AG04449 (cell line): ENCODE results near the gene UBLCP1.
"Not testable (repeated sequence)": the region's sequence is repeated elsewhere in the genome, so short reads cannot be mapped to it uniquely, and the experiment has no call there.

ENCODE experiments used
- CTCF ChIA-PET: fragments of 350-600 bp; formaldehyde crosslinking; extraction: SDS; loops from one replicate; lab custom pipeline; 2021; ENCODE audit warnings: antibody characterized with exemption; lab: Yijun Ruan, JAX
- POLR2A ChIA-PET: fragments of 400-600, 350-600 bp; formaldehyde crosslinking; extraction: SDS; loops from one replicate; lab custom pipeline; 2020; ENCODE audit warnings: antibody characterized with exemption, inconsistent platforms; lab: Yijun Ruan, JAX
- DNase-seq: peaks from one replicate; pipeline ENCODE4 v3.0.0-alpha.2; 2010; ENCODE audit warnings: low read depth, low spot score
- H3K4me3 ChIP-seq: 2 replicates; pipeline ENCODE4 v1.5.1; 2011; ENCODE audit warnings: low read depth, mild to moderate bottlenecking, control low read depth, low read length
- CTCF ChIP-seq: IDR thresholded peaks from one replicate; pipeline ENCODE4 v1.5.1; 2011; ENCODE audit warnings: mild to moderate bottlenecking, moderate library complexity, low read length, control low read depth, inconsistent platforms; ENCODE audit not compliant: insufficient read depth; ENCODE audit errors: missing control alignments

UBLCP1 gene

GRCh38 chr5:159301466-159301865, 38.4 kb downstream of the UBLCP1 start:
- TF ChIP-seq CTCF: no peak
- no peak overlapping the region for H3K4me3 ChIP-seq
- ChIA-PET POLR2A (no interaction called here), CTCF (interaction anchor here (0.6 to 2.7 kb wide), 2 partner anchors 15 to 122 kb away, joined by 3 to 9 read pairs; no protein-coding TSS in a partner anchor)
- no peak for DNase-seq

- CTCF ChIA-PET: interaction anchor here (2.7 kb wide), 1 partner anchor 14 kb away, joined by 9 read pairs; no protein-coding TSS in a partner anchor
- H3K4me3 ChIP-seq, DNase-seq, POLR2A ChIA-PET: not testable (repeated sequence)
Measured at GRCh38 chr5:159301929-159302860, 39.1 kb downstream of the UBLCP1 start.

- POLR2A ChIA-PET: no interaction called here
- CTCF ChIA-PET: interaction anchor here (1.5 kb wide), 1 partner anchor 13 kb away, joined by 4 read pairs; no protein-coding TSS in a partner anchor
- H3K4me3 ChIP-seq: no peak overlapping the region
- TF ChIP-seq CTCF: no peak
- DNase-seq: no peak
Measured at GRCh38 chr5:159303286-159303685, 40.2 kb downstream of the UBLCP1 start.

- TF ChIP-seq CTCF: no peak
- ChIA-PET CTCF (interaction anchor here (3.2 kb wide), 1 partner anchor 12 kb away, joined by 16 read pairs; no protein-coding TSS in a partner anchor), POLR2A (no interaction called here)
Measured at GRCh38 chr5:159304961-159305595, 42.0 kb downstream of the UBLCP1 start.

GRCh38 chr5:159309689-159310433, 46.8 kb downstream of the UBLCP1 start:
- H3K4me3 ChIP-seq: no peak overlapping the region
- TF ChIP-seq CTCF: no peak
- CTCF ChIA-PET: interaction anchor here (1.1 to 2.6 kb wide), 4 partner anchors 7 to 153 kb away, joined by 3 to 9 read pairs (median 6); no protein-coding TSS in a partner anchor

More at GRCh38 chr5:159304961-159305595, 42.0 kb downstream of the UBLCP1 start:
- no peak for DNase-seq
- H3K4me3 ChIP-seq: no peak overlapping the region

GRCh38 chr5:159310511-159310910, 47.4 kb downstream of the UBLCP1 start:
- H3K4me3 ChIP-seq: no peak overlapping the region
- TF ChIP-seq CTCF: no peak
- no peak for DNase-seq
- CTCF ChIA-PET: interaction anchor here (1.1 to 2.6 kb wide), 3 partner anchors 14 to 153 kb away, joined by 3 to 9 read pairs (median 7); no protein-coding TSS in a partner anchor
- POLR2A ChIA-PET: no interaction called here

More at GRCh38 chr5:159309689-159310433, 46.8 kb downstream of the UBLCP1 start:
- POLR2A ChIA-PET: no interaction called here
- DNase-seq: no peak
